HG03558 (cell line): ENCODE measurements around the gene LMAN2L.
"Not testable (repeated sequence)": the region's sequence is repeated elsewhere in the genome, so short reads cannot be mapped to it uniquely, and the experiment has no call there.

Source experiments
- ATAC-seq: cut with Tn5 transposase; IDR thresholded peaks from one replicate; pipeline ENCODE4 v1.9.1; 2021; ENCODE audit warnings: moderate number of reproducible peaks; ENCODE audit not compliant: unreplicated experiment; ENCODE audit errors: extremely low read depth

The LMAN2L gene

DNA sequence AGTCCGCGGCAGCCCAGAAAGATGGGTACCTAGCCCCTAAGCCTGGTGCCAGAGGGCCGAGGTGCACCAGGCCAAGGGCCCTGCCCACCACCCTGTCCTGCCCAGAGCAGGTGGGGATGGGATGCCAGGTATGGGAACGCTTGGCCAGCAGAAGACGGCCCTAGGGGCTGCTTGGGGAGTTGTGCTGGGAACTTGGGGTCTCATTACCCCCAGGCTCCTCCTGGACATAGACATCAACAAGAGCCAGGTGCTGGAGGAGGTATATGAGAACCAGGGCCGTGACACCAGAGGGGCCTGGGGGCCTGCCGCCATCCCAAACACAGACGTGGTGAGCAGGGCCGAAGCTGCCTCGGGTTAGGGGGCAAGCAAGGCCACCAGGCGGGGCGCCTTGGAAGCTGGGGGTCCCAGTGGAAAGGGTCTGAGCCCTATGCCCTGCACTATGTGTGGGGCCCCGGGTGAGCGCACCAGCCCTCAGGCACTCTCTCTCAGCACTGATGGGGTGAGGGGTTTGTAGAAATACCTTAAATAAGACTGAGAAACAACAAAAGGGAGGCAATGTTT lies 50.4 kb downstream of the LMAN2L start:
- no peak for ATAC-seq

DNA sequence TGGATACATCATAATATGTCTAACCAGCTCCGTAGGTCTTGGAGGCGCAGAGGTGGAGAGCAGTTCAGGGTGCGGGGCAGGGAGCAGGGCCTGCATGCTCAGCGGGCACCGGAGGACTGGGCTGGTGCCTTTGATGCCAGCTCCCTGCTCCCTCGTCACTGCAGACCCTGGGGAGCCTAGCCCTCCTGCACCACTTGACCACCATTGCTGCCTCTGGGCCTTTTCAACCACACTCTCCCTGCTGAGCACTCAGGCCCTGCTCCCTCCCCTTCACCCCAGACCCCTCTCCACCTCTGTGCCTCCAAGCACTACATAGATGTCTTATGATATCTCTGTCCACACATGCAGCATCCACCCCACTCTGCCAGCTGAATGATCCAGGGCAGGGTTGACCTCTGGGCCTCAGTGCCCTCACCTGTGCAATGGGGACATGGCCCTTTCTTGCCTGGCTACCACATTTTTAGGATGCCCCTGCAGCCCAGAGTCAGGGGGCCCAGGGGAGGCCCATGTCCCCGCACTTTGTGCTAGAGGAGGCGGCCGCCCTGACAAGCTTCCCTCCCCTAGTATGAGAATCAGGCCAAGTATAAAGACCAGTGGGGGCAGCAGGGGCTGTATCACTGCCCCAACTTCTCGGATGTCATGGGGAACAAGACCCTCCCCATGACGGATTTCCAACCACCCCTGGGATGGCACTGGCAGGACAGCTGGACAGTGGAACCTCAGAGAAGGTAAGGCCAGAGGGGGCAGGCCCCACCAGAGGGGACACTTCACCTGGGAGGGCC lies 51.0 kb downstream of the LMAN2L start:
- ATAC-seq, result no peak

DNA sequence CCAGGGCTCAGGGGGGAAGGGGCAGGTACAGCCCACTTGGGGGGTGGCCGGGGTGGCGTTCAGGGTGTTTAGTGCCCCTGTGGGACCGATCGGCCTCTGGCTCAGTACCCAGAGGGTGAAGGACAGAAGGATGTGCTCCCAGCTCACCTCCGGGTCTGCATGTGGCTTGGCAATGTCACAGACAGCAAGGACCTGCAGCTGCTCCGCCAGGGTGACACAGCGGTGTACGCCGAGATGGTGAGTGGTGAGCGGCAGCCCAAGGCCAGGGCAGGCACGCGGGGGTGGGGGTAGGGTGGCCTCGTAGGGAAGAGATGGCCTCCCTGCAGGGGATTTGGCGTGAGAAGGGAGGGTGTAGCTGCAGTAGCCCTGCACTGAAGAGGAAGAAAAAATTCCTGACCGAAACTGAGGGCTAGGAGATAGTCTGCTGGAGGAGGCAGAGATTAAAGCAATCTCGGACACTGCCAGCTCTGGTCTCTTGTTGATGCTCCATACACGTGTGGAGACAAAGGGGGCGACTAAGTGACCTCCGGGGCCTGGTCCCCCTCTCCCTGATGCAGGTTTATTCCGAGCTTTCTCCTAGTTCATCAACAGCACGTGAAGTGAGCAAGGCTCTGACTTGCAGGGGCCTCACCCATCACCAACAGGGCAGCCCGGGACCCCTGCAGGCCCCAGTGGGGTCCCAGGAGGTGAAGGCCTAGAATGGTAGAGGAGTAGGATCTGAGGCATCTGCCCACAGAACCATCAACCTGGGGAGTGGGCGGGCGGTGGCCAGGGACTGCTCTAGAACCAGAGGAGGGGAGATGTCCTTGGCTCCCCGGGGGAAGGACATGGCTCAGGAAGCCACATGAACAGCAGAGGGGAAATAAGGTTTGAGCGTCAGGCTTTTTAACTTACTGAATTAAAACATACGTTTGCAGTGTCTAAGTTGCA lies 51.9 kb downstream of the LMAN2L start:
- no peak for ATAC-seq

DNA sequence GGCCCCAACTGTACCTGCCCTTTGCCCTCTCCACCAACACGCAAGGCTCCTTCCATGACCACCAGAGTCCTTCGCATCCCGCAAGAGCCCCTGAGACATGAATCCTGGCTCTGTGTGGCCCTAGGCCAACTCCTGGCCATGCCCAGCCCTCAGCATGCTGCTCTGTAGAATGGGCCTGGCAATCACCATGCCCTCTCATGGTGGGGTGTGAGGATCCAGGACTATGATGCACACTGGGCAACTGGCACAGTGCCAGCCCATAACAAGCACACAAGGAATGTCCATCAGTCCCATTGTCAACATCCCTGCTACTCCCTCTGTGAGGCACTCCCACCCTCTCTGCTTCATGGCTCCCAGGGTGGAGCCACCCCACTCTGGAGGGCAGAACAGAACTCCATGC lies 52.6 kb downstream of the LMAN2L start:
- ATAC-seq, result no peak

DNA sequence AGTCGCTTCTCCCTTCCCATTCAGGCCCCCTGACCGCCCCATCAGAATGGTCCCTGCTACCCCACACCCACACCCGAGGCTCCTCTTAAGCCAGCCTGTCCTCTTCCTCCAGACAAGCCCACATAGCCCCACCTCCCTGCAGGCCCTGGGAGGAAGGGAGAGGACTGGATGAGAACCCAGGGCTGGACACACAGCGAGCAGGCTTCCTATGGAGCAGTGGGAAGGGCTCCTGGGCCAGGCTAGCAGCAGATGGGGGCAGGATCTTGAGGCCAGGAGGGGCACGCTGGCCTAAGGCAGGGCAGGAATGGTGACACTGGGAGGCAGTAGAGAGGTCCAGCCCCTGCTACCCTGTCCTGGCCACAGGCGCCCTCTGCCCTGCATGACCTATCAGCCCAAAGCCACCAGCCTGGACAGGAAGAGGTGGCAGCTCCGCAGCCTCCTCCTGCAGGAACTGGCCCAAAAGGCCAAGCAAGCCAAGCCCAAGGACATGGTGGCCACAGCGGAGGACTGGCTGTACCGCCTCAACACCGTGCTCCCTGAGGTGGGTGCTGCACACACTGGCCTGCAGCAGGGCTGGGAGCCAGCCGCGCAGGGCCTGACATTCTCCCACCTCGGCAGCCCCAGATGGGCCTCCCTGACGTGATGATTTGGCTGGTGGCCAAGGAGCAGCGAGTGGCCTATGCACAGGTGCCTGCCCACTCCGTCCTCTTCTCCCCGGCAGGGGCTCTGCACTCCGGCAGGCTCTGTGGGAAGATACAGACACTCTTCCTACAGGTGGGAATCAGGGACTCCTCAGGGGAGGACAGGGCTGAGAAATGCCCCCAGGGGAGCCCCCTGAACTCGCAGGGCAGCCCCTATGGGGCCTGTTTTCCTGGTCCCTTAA lies 54.0 kb downstream of the LMAN2L start:
- ATAC-seq, result no peak

DNA sequence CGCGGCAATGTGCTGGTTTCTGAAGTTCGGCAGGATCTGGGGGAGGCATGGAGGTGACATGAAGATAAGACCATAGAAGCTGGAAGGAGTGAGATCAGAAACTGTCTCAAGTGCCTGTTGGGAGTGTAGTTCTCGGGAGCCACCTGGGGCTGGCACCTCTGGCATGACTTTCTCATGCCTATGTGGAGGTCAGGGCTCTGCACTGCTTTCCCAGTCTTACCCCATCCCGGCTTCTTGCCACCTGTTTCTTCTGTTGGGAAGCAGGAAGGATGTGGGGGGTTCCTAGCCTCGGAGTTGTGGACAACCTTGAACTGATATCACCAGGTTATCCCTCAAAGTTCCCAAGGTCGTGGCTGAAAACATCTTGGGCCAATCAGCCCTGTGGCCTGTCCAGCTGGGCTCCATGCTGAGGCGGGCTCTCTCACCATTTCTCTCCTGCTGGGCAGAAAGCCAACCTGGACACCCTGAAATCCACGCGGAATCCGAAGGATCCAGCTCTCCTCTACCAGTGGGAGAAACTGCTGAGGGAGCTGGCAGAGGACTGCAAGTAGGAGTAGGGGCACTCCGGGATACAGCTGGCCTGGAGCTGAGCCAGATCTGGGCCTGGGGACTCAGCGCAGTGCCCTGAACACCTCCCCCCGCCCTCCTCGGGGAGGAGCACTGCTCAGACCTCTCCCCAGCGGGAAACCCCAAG lies 54.8 kb downstream of the LMAN2L start:
- ATAC-seq, result no peak

DNA sequence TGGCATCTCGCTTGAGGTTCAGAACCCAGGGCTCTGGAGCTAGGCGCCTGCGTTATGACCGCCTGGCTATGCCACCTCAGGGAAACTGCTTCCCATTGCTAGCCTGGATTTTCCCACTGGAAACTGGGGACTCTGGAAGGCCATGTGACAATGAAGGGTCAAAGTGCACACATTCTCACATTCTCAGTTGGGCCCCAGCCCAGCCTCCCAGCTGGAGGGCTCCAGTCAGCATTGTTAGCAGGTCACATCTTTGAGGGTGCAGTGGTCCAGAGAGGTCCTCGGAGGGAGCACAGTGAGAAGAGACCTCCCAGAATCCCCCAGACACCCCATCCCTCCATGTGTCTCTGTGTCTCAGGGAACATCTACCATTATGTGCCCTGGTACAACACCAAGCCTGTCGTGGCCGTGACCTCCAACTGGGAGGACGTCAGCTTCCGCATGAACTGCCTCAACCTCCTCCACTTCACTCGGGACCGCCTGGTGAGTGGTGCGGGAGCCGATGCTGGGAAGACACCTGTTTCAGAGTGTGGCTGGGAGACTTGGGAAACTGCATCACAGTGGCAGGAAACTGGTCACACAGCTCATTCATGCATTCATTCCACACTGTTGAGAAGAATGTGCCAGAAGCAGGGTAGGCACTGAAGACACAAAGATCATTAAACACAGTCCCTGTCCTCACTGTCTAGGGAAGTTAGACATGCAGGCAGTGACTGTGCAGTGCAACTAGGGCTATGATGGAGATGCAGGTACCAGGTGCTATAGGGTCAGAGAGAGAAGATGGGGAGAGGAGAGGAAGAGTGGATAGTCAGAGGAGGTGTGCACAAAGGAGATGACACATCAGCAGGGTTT lies 55.7 kb downstream of the LMAN2L start:
- ATAC-seq, result no peak

DNA sequence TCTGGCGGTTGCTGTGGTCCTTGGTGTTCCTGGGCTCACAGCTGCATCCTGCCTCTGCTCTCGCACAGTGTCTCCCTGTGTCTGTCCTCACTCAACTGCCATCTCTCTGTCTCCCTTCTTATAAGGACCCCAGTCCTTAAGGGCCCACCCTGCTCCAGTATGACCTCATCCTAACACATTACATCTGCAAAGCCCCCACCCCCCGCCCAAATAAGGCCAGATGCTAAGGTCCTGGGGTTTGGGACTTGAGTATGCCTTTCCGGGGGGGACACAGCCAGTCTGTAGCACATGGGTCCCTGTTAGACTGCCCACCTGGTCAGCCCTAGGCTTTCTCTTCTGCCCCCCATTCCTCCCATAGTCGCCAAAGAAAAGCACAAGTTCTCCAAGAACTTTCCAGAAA lies 56.6 kb downstream of the LMAN2L start:
- ATAC-seq, result no peak

DNA sequence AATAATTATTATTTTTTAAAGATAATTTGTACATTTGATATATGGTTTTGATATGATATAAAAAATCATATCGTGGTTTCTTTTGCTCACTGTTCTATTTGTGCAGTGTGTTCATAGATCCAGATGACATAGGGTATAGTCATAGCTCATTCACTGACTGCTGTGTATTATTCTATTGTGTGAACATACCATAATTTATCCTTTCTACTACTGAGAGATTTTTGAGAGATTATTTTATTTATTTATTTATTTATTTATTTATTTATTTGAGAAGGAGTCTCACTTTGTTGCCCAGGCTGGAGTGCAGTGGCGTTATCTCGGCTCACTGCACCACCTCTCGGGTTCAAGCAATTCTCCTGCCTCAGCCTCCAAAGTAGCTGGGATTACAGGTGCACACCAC lies 58.3 kb downstream of the LMAN2L start:
- no peak for ATAC-seq

DNA sequence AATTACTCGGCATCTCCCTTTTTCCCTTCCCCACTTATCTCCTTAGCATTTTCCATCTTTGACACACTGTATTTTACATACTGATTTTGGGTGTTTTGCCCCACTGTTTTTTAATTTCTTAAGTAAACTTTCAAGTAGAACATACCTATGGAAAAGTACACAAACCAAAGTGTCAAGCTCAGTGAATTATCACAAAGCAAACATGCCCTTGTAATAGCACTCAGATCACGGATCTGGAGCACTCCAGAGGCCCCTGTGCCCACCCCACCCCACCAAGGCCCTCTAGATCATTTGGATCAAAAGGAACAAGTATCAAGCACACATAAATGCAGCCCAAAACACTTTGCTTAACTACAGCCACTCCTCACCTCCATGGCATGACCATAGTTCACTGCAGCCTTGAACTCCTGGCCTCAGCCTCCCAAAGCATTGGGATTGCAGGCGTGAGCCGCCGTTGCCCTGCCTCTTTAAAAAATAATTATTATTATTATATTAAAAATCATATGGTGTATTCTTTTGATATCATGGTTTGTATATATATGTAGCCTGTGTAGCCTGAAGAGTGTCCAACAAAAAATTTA lies 59.2 kb downstream of the LMAN2L start:
- ATAC-seq, result no peak

DNA sequence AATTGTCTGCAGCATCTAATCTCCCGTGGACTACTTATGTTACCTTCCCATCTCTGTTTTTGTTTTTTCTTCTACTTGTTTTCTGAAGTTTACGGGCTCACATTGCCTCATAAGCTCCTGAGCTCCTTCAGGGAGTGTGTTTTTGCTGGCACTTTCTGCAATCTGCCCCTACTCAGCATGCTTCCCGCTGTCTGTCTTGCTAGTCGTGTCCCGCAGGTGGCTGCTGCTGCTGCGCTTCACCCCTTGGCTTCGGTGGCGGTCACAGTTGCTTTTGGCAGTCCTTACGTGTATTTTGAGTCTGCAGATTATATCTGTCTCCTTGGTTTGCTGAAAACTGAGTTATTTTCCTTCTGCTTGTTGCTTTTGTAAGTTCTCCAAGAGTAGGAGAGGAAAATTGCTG lies 60.0 kb downstream of the LMAN2L start:
- ATAC-seq, result no peak

DNA sequence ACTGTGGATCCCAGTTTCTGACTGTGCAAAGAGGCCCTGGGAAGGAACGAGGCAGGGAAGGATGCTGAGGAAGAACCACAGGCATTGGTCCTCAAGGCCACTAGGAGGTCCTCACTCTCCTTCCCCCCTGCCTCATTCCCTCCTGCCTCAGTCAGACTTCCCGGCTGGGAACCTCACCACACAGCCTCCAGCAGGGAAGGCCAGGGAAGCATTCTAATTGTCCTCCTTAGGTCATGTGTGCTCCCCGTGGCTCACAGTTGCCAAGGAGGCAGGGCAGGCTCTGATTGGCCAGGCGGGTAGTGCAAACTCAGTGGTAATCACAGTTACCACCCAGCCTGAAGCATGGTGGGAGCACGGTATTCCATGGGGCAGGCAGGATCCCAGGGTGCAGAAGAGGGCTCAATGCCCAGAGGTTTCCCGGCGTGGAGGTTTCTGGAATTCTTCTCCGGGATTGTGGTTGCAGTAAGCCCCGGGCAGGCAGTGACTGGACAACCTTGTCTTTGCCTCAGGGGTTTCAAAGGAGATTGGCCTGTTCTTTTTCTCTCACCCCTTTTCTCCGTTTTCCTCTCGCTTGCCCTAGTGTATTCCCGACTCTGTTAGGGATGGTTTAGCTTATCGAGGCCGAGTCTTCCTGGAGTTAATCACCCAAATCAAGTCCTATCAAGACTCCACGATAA lies 70.2 kb downstream of the LMAN2L start:
- ATAC-seq, result no peak

DNA sequence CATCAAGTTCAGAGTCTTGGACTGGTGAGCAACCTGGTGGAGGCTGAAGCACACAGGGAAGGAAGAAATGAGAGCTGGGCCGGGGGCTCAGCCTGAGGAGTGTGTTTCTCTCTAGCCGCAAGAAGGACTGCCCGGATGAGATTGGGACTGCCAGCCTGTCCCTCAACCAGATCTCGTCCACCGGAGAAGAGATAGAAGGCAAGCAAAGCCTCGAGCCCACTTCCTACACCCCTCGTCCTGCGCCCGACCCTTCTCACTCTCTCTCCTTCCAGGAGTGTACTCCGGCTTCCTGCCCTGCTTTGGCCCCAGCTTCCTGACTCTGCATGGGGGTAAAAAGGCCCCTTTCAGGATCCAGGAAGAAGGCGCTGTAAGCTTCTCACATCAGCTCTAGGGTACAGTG lies 71.1 kb downstream of the LMAN2L start:
- ATAC-seq, result no peak

DNA sequence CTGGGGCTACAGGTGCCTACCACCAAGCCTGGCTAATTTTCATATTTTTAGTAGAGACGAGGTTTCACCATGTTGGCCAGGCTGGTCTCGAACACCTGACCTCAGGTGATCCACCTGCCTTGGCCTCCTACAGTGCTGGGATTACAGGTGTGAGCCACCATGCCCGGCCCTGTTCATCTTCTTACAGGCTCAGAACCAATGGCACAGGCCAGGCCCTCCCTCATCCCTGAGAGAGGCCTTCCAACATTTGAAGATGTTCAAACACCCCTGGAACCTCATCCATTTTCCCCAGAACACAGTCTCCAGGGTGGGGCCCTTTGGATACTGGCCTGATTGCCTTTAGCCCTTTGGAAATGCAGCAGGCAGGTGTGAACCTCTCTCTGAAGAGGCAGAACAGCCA lies 74.1 kb downstream of the LMAN2L start:
- ATAC-seq, result not testable (repeated sequence)

DNA sequence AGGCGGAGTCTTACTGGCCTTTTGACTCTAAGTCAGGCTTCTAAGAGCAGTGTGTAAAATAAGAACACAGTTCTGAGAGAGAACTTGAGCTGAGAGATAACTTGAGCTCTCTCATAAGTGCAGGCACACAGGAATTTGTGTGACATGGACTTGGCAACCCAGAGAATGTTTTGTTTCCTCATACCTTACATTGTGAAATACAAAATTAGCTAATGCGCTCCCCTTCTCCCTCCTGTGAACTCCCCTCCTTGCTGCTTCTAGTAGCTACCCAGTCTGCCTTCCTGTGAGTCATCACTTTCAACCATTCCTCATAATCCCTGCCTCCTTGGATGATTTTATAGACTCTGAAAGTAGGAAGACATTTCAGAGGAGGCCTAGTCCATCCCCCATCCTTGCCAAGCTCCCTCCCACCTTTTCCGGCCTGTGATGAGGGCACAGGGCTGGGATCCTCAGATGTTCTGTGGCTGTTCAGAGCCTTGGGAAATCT lies 74.7 kb downstream of the LMAN2L start:
- ATAC-seq, result no peak

DNA sequence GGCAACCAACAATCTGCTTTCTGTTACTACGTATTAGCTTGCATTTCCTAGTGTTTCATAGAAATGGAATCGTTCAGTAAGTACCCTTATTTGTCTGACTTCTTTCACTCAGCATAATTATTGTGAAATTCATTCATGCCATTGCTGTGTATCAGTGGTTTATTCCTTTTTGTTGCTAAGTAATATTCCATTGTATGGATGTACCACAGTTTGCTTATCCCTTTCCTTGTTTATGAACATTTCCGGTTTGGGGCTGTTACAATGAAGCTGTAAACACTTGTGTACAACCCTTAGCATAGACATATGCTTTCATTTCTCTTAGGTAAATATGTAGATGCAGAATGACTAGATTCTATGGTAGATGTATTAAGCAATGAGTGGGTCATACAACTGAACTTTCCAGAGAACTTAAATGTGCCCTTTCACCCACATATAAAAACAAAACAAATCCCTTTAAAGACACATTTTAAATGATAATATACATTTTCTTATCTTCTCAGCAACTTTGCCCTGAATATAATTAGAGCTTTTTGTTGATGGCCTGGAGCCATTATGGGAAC lies 75.4 kb downstream of the LMAN2L start:
- ATAC-seq, result no peak

DNA sequence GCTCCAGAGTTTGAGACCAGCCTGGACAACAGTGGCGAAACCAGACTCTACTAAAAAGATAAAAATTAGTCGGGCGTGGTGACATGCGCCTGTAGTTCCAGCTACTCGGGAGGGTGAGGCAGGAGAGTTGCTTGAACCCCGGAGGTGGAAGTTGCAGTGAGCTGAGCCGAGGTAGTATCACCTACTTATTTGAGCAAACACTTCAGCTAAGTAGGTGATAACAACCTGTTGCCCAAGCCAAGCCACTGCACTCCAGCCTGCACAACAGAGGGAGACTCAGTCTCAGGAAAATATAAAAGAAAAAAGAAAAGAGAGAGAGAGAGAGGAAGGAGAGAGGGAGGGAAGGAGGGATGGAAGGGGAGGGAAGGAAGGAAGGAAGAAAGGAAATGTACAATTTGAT lies 76.0 kb downstream of the LMAN2L start:
- ATAC-seq, result no peak
